ENCODE results near the gene ADAMTS8.

DNA sequence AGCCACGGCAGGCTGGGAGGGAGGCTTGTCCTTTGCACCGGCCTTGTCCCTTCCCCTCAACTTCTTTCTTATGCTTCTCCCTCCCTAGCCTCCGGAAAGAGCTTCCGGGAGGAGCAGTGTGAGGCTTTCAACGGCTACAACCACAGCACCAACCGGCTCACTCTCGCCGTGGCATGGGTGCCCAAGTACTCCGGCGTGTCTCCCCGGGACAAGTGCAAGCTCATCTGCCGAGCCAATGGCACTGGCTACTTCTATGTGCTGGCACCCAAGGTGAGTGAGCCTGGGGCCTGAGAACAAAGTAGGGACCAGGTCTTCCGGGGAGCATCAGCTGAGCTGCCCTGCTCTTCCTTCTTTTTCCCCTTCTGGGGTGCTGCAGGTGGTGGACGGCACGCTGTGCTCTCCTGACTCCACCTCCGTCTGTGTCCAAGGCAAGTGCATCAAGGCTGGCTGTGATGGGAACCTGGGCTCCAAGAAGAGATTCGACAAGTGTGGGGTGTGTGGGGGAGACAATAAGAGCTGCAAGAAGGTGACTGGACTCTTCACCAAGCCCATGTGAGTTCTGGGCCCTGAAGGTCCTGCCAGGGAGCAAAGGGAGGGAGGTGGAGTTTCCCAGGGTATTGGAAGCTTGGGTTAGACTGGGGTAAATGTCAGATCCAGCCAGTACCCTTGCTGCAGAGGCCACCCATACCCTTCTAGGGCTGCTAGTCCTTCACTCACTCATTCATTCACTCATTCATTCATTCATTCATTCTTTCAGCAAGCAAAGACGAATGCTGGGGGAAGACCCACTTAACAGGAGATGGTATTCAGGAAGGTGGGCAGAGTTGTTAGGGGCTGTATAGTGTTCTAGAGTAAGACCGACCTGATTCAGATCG is 42.7 kb upstream of the ADAMTS8 start:
- no peak for TF ChIP-seq YY1 (IDR thresholded peaks at IDR 0.05; ENCODE audit: insufficient read depth, insufficient read length)
- TF ChIP-seq ZNF274 (IDR thresholded peaks at IDR 0.05; ENCODE audit: low read depth, low read length) = no peak
